ENCODE results near the gene PRAF2. TPM values are rescaled to one million over a fixed set of nuclear protein-coding genes. Genes with fewer than 3 reads are reported as not detected.

Gene PRAF2
- total RNA-seq, 4 donors from 2014 or later, result 2.3 to 9.5 (median 5.9) TPM

DNA sequence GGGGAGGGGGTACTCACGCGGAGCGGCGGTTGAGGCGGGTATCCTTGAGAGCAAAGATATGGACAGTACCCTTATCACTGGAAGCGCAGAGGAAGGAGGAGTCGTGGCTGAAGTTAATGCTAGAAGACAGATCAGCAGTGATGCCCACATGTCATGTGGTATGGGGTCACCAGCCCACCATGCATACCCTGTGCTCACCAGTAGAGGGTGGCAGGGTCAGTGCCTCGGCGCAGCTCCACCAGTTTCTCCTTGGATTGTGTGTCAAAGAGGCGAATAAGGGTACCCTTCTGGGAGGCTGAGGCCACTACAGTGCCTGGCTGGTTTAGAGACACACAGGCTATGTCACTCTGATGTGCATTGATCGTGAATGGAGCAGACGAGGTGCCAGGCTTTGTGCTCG, 1.5 kb upstream of the PRAF2 start:
- Histone ChIP-seq H3K9me3 (no peaks in the 10 kb centered on the region), H3K4me1 (peaks cover 9 to 43% (median 18%) of the 10 kb centered on the region in 3 donors), H3K27ac (no peak overlapping the region), H3K36me3 (peaks cover 0 to 33% (median 0%) of the 10 kb centered on the region in 3 donors), H3K27me3 (no peaks in the 10 kb centered on the region), H3K4me3 (no peak overlapping the region)
- 90 to 94% methylated on average over 3 to 6 of the region's 13 CpGs for WGBS, 2 donors
- intact Hi-C loops (cut with DNase I), result no loop called here
- TF ChIP-seq, protein P1, sequence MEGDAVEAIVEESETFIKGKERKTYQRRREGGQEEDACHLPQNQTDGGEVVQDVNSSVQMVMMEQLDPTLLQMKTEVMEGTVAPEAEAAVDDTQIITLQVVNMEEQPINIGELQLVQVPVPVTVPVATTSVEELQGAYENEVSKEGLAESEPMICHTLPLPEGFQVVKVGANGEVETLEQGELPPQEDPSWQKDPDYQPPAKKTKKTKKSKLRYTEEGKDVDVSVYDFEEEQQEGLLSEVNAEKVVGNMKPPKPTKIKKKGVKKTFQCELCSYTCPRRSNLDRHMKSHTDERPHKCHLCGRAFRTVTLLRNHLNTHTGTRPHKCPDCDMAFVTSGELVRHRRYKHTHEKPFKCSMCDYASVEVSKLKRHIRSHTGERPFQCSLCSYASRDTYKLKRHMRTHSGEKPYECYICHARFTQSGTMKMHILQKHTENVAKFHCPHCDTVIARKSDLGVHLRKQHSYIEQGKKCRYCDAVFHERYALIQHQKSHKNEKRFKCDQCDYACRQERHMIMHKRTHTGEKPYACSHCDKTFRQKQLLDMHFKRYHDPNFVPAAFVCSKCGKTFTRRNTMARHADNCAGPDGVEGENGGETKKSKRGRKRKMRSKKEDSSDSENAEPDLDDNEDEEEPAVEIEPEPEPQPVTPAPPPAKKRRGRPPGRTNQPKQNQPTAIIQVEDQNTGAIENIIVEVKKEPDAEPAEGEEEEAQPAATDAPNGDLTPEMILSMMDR (IDR thresholded peaks at IDR 0.05), result no peak
- no peak for TF ChIP-seq POLR2A (IDR thresholded peaks at IDR 0.05)
- DNase-seq, result no peak

GRCh38 chrX:49072712-49073095, 1.1 kb downstream of the PRAF2 start:
- H3K27ac ChIP-seq, result peak overlapping the region in 3 of 4 donors; percentile 48 to 61 (median 51)
- intact Hi-C loops (cut with DNase I), result no loop called here
- WGBS, 2 donors, result 38 to 68% methylated on average over 8 to 10 of the region's 10 CpGs
- H3K4me1 ChIP-seq, result peaks cover 7 to 29% (median 12%) of the 10 kb centered on the region in 3 donors
- H3K9me3 ChIP-seq, result no peaks in the 10 kb centered on the region
- peaks cover 0 to 47% (median 0%) of the 10 kb centered on the region in 3 donors for H3K36me3 ChIP-seq
- DNase-seq, result no peak
- TF ChIP-seq, protein P1 (IDR thresholded peaks at IDR 0.05), result no peak
- no peak for TF ChIP-seq POLR2A (IDR thresholded peaks at IDR 0.05)
- peak overlapping the region; percentile 10 to 68 (median 40) for H3K4me3 ChIP-seq
- no peaks in the 10 kb centered on the region for H3K27me3 ChIP-seq

GRCh38 chrX:49071877-49072711, 1.7 kb downstream of the PRAF2 start:
- no peak for DNase-seq
- H3K36me3 ChIP-seq, result peaks cover 0 to 47% (median 0%) of the 10 kb centered on the region in 3 donors
- H3K4me3 ChIP-seq, result peak overlapping the region; percentile 10 to 68 (median 40)
- intact Hi-C loops (cut with DNase I), result no loop called here
- WGBS, 2 donors, result 44 to 55% methylated on average over 6 to 12 of the region's 63 CpGs
- no peaks in the 10 kb centered on the region for H3K27me3 ChIP-seq
- peak overlapping the region in 3 of 4 donors; percentile 48 to 61 (median 51) for H3K27ac ChIP-seq
- no peak for TF ChIP-seq POLR2A (IDR thresholded peaks at IDR 0.05)
- TF ChIP-seq, protein P1 (IDR thresholded peaks at IDR 0.05), result no peak
- no peaks in the 10 kb centered on the region for H3K9me3 ChIP-seq
- H3K4me1 ChIP-seq, result peaks cover 7 to 29% (median 12%) of the 10 kb centered on the region in 3 donors

DNA sequence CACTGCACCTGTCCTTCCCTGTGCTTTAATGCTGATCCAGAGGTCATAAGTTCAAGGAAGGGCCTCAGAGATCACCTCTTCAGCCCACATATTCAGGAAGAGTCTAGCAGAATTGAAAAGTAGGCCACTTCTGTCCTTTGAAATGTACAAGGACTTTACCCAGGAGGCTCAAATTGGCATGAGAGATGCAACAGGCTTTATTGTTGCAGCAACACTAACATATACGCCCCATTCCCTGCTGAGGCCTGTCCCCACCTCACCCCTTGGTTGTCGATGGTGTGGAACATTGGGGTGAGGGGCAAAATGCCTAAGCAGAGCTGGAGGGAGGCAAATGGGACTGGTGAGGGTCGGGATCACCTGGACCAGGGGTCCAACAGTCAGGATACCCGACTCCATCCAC, 2.8 kb downstream of the PRAF2 start:
- intact Hi-C loops (cut with DNase I), result no loop called here
- TF ChIP-seq POLR2A (IDR thresholded peaks at IDR 0.05), result no peak
- TF ChIP-seq, protein P1 (IDR thresholded peaks at IDR 0.05), result no peak
- H3K4me1 ChIP-seq, result peaks cover 7 to 29% (median 12%) of the 10 kb centered on the region in 3 donors
- no peak overlapping the region for H3K4me3 ChIP-seq
- no peaks in the 10 kb centered on the region for H3K9me3 ChIP-seq
- H3K27me3 ChIP-seq, result no peaks in the 10 kb centered on the region
- H3K36me3 ChIP-seq, result peaks cover 0 to 47% (median 0%) of the 10 kb centered on the region in 3 donors
- no peak overlapping the region for H3K27ac ChIP-seq
- DNase-seq, result no peak
- 80% methylated on average over 1 of the region's 4 CpGs; no CpG with 5 or more reads in 1 of the 2 donors for WGBS, 2 donors

DNA sequence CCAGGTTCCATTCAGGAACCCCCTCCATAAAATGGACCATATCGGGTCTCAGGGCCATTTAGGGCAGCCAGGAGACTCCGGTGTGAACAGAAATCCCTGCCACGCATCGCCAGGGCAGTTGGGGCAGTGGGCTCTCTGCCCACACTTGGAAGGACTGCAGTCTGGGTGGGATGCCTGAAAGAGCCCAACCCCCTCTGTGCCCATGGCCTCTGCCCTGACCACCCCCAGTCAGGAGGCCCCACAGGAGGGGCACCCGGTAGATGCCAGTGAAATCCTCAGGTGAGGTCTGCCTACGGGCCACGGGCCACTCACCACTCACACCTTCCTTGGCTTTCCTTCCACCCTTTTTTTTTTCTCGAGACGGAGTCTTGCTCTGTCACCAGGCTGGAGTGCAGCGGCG, 4.8 kb downstream of the PRAF2 start:
- 60 to 81% methylated on average over 1 to 3 of the region's 11 CpGs for WGBS, 2 donors
- Histone ChIP-seq H3K4me3 (no peak overlapping the region), H3K9me3 (no peaks in the 10 kb centered on the region), H3K36me3 (peaks cover 0 to 52% (median 0%) of the 10 kb centered on the region in 3 donors), H3K27me3 (no peaks in the 10 kb centered on the region), H3K27ac (no peak overlapping the region), H3K4me1 (peaks cover 7 to 24% (median 12%) of the 10 kb centered on the region in 3 donors)
- intact Hi-C loops (cut with DNase I), result no loop called here
- no peak for DNase-seq
- TF ChIP-seq, protein P1 (IDR thresholded peaks at IDR 0.05), result no peak
- no peak for TF ChIP-seq POLR2A (IDR thresholded peaks at IDR 0.05)

Measured in esophagus squamous epithelium (tissue), 5 donors.